Uterus (tissue), 4 donors: Measurements from ENCODE around the gene SNAPC2. TPM values are rescaled to one million over a fixed set of nuclear protein-coding genes. Genes with fewer than 3 reads are reported as not detected.

ENCODE experiments used
- DNase-seq, 2 donors: peaks; one replicate each; pipeline ENCODE4 v3.0.0-alpha.2; 2019 to 2020
- H3K27ac ChIP-seq, 2 donors: fragments of 200-600 bp; sonication (generic); 1 replicate in 1 of 2; 2 replicates in 1 of 2; pipeline ENCODE4 v1.5.1; 2016 to 2018
- H3K27me3 ChIP-seq, 2 donors: fragments of 200-600 bp; sonication (generic); one replicate each; pipeline ENCODE4 v1.5.1; 2018 to 2019; ENCODE audit warnings: control low read depth in 1 of 2
- H3K36me3 ChIP-seq, 2 donors: fragments of 200-600 bp; sonication (generic); one replicate each; pipeline ENCODE4 v1.5.1; 2019; ENCODE audit warnings: control low read depth in 1 of 2
- H3K4me1 ChIP-seq, 2 donors: fragments of 200-600 bp; sonication (generic); one replicate each; pipeline ENCODE4 v1.5.1; 2018 to 2019; ENCODE audit warnings: control low read depth in 1 of 2
- H3K4me3 ChIP-seq, 2 donors: fragments of 200-600 bp; sonication (generic); 1 replicate in 1 of 2; 2 replicates in 1 of 2; pipeline ENCODE4 v1.5.1; 2018 to 2019; ENCODE audit warnings: mild to moderate bottlenecking in 1 of 2
- H3K9me3 ChIP-seq, 2 donors: fragments of 200-600 bp; sonication (generic); one replicate each; pipeline ENCODE4 v1.5.1; 2019; ENCODE audit warnings: control low read depth in 1 of 2
- POLR2A ChIP-seq, 2 donors: fragments of 450-650 bp; IDR thresholded peaks; one replicate each; pipeline ENCODE4 v1.6.1; 2016; ENCODE audit warnings: antibody characterized with exemption in 2 of 2, mild to moderate bottlenecking in 1 of 2, moderate library complexity in 1 of 2
- intact Hi-C: fragments of 100-400 bp; cut with DNase I; formaldehyde crosslinking; loops from one replicate; pipeline ENCODE4 v1.15.1; 2023; ENCODE audit warnings: low total_unique reads
- total RNA-seq, 4 donors: library from RNA; depleted of rRNA in 3 of 4; stranded (reverse); fragments of >200 nt in 3 of 4; gene quantifications; one replicate each; pipeline versions ENCODE4 v1.1.0 to v1.2.4, GENCODE V29; 2014 to 2023
- TF ChIP-seq, protein P1 (sequence below), 4 experiments: fragments of 200-600 bp in 2 of 4; fragments of 450-650 bp in 2 of 4; sonication (generic) in 2 of 4; IDR thresholded peaks; one replicate each; pipeline ENCODE4 v1.5.1; 2016 to 2019; ENCODE audit warnings: antibody characterized with exemption in 4 of 4, mild to moderate bottlenecking in 2 of 4, moderate library complexity in 1 of 4
- donor health status: DM: yes; HTN: yes; CAD: no.

SNAPC2 gene
- total RNA-seq, 4 donors from 2014 or later, result 11.8 to 66.8 (median 19.0) TPM

DNA sequence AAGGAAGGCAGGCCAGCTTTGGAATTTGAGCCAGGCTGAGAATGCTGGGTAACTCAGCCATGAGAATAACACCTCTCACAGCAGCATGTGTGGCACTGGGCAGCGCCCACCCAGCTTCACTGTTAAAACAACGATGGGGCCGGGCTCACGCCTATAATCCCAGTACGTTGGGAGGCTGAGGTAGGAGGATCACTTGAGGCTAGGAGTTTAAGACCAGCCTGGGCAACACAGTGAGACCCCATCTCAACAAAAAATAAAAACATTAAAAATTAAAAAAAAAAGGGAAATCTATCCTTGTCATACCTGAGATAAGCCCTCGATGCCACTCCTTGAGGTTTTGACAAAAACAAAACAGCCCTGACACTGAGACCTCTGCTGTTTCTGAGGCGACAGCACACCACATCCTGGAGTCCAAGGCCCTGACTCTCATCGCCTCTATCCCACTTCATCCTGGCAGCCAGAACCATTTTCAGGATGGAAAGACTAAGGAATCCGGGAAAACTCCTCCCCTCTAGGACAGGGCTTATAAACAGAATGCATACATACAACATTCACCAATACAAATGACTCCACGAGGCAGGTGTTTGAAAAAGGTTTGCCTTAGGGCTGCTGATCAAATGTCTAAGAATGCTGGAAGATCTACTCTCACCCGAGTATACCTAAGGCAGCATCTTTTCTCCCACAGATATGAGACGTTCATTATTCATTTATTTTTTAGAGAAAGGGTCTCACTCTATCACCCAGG lies 46.0 kb downstream of the SNAPC2 start:
- intact Hi-C loops, result no loop called here
- no peak overlapping the region for H3K27ac ChIP-seq
- no peaks in the 10 kb centered on the region for H3K36me3 ChIP-seq
- H3K4me1 ChIP-seq, result no peaks in the 10 kb centered on the region
- H3K4me3 ChIP-seq, result no peak overlapping the region
- H3K9me3 ChIP-seq, result no peaks in the 10 kb centered on the region
- no peaks in the 10 kb centered on the region for H3K27me3 ChIP-seq
- no peak for TF ChIP-seq POLR2A (IDR thresholded peaks at IDR 0.05)
- TF ChIP-seq, protein P1, sequence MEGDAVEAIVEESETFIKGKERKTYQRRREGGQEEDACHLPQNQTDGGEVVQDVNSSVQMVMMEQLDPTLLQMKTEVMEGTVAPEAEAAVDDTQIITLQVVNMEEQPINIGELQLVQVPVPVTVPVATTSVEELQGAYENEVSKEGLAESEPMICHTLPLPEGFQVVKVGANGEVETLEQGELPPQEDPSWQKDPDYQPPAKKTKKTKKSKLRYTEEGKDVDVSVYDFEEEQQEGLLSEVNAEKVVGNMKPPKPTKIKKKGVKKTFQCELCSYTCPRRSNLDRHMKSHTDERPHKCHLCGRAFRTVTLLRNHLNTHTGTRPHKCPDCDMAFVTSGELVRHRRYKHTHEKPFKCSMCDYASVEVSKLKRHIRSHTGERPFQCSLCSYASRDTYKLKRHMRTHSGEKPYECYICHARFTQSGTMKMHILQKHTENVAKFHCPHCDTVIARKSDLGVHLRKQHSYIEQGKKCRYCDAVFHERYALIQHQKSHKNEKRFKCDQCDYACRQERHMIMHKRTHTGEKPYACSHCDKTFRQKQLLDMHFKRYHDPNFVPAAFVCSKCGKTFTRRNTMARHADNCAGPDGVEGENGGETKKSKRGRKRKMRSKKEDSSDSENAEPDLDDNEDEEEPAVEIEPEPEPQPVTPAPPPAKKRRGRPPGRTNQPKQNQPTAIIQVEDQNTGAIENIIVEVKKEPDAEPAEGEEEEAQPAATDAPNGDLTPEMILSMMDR (IDR thresholded peaks at IDR 0.05), result no peak
- DNase-seq, result no peak

GRCh38 chr19:7968008-7968795 lies 48.1 kb downstream of the SNAPC2 start:
- Histone ChIP-seq H3K4me1 (no peaks in the 10 kb centered on the region), H3K27me3 (no peaks in the 10 kb centered on the region), H3K4me3 (no peak overlapping the region), H3K9me3 (no peaks in the 10 kb centered on the region), H3K36me3 (no peaks in the 10 kb centered on the region), H3K27ac (no peak overlapping the region)
- intact Hi-C loops, result no loop called here
- TF ChIP-seq, protein P1 (IDR thresholded peaks at IDR 0.05), result no peak
- no peak for TF ChIP-seq POLR2A (IDR thresholded peaks at IDR 0.05)
- no peak for DNase-seq

DNA sequence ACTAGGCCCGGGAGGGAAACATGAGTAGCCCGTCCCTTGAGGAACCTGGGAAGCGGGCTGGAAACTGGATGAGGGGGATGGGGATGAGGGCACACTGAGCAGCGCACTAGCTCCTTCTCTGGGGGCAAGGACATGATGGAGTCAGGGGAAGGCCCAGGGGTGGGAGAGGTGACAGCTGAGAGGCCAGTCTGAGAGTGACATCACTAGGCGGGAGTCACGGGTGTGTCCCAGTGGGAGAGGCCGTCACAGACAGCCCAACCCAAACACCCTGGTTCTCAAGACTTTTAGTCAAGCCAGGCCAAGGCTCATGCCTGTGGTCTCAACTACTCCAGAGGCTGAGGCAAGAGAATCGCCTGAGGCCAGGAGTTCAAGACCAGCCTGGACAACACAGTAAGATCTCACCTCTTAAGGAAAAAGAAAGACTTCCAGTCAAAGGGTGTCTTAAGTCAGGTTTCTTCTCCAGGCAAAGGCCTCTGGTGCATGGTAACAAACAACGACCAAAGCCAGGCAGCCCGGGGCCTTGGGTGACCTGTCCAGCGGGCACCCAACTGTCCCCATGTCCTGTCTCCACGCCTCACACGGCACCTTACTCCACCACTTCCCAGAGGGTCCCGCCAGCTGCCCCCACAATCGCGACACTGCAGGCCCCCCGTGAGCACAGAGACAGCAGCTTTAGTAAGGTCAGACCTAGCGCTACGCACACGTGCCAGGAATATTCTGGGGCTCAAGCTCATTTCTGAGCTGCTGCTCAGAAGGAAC lies 48.8 kb downstream of the SNAPC2 start:
- H3K27ac ChIP-seq, result no peak overlapping the region
- no peaks in the 10 kb centered on the region for H3K36me3 ChIP-seq
- H3K4me1 ChIP-seq, result no peaks in the 10 kb centered on the region
- H3K9me3 ChIP-seq, result no peaks in the 10 kb centered on the region
- no peak for DNase-seq
- no peaks in the 10 kb centered on the region for H3K27me3 ChIP-seq
- no peak overlapping the region for H3K4me3 ChIP-seq
- intact Hi-C loops, result no loop called here
- TF ChIP-seq POLR2A (IDR thresholded peaks at IDR 0.05), result no peak
- TF ChIP-seq, protein P1 (IDR thresholded peaks at IDR 0.05), result no peak

GRCh38 chr19:7969555-7969939 lies 49.4 kb downstream of the SNAPC2 start:
- no peak overlapping the region for H3K27ac ChIP-seq
- intact Hi-C loops, result no loop called here
- TF ChIP-seq, protein P1 (IDR thresholded peaks at IDR 0.05), result no peak
- no peak for TF ChIP-seq POLR2A (IDR thresholded peaks at IDR 0.05)
- no peak for DNase-seq
- H3K27me3 ChIP-seq, result no peaks in the 10 kb centered on the region
- H3K36me3 ChIP-seq, result no peaks in the 10 kb centered on the region
- no peak overlapping the region for H3K4me3 ChIP-seq
- no peaks in the 10 kb centered on the region for H3K9me3 ChIP-seq
- no peaks in the 10 kb centered on the region for H3K4me1 ChIP-seq
